H1 (cell line): ENCODE results near the gene RAP1GAP. TPM values are rescaled to one million over a fixed set of nuclear protein-coding genes. Genes with fewer than 3 reads are reported as not detected.
A peak's percentile ranks its signal among the peaks of the same experiment; 100 is the strongest.

Source experiments
- CTCF ChIA-PET: fragments of 300-600 bp; sonication (Branson Sonifier 250); formaldehyde crosslinking; loops from one replicate; lab custom pipeline; 2021; ENCODE audit not compliant: partially characterized antibody; lab: Charles Lee
- POLR2A ChIA-PET: fragments of 300-600 bp; sonication (Branson Sonifier 250); formaldehyde crosslinking; loops from one replicate; lab custom pipeline; 2021; ENCODE audit warnings: inconsistent platforms; ENCODE audit not compliant: partially characterized antibody; lab: Charles Lee
- DNase-seq, 2 experiments: peaks; one replicate each; pipeline versions ENCODE4 v3.0.0 to v3.0.0-alpha.2; 2010 to 2022; ENCODE audit warnings: low spot score in 2 of 2, low read depth in 1 of 2, mixed read lengths in 1 of 2
- FAIRE-seq: peaks from 2 replicates; lab custom pipeline; 2011; peaks lifted over from hg19 to GRCh38; lab: Jason Lieb, UNC
- H2AFZ ChIP-seq: 2 replicates; pipeline ENCODE4 v1.8.1; 2012; ENCODE audit warnings: low read length, inconsistent platforms
- H2AK5ac ChIP-seq: 2 replicates; pipeline ENCODE4 v1.6.1; 2013; ENCODE audit warnings: low read depth, low read length
- H2BK120ac ChIP-seq: replicated peaks from 2 replicates; pipeline ENCODE3; 2013; ENCODE audit warnings: low read depth, low read length, inconsistent platforms
- H2BK12ac ChIP-seq: 2 replicates; pipeline ENCODE4 v1.6.1; 2013; ENCODE audit warnings: low read depth, low read length
- H2BK15ac ChIP-seq: 2 replicates; pipeline ENCODE4 v1.6.1; 2013; ENCODE audit warnings: low read length
- H2BK20ac ChIP-seq: 2 replicates; pipeline ENCODE4 v1.6.1; 2013; ENCODE audit warnings: low read length
- H2BK5ac ChIP-seq: 2 replicates; pipeline ENCODE4 v1.6.1; 2013; ENCODE audit warnings: low read depth, low read length
- H3K14ac ChIP-seq: 2 replicates; pipeline ENCODE4 v1.6.1; 2013; ENCODE audit warnings: inconsistent platforms; ENCODE audit not compliant: insufficient read length
- H3K18ac ChIP-seq: 2 replicates; pipeline ENCODE4 v1.6.1; 2013; ENCODE audit warnings: low read length; ENCODE audit errors: extremely low read depth
- H3K23ac ChIP-seq: 2 replicates; pipeline ENCODE4 v1.6.1; 2013; ENCODE audit warnings: inconsistent platforms; ENCODE audit not compliant: insufficient read length
- H3K23me2 ChIP-seq: 2 replicates; pipeline ENCODE4 v1.6.1; 2013; ENCODE audit warnings: low read depth, low read length
- H3K27ac ChIP-seq: 2 replicates; pipeline ENCODE4 v1.6.1; 2011; ENCODE audit warnings: low read depth, low read length, inconsistent platforms
- H3K27me3 ChIP-seq, 4 experiments: replicated peaks in 1 of 4; 1 replicate in 1 of 4; 2 replicates in 3 of 4; pipeline versions ENCODE4 v1.6.1 to v1.8.1; 2011 to 2013; ENCODE audit warnings: low read length in 3 of 4, mild to moderate bottlenecking in 3 of 4, inconsistent platforms in 2 of 4, mixed read lengths in 2 of 4, moderate library complexity in 1 of 4; ENCODE audit not compliant: control insufficient read depth in 3 of 4, insufficient read depth in 3 of 4; ENCODE audit errors: extremely low read depth in 1 of 4
- H3K36me3 ChIP-seq, 4 experiments: 2 replicates each; pipeline versions ENCODE4 v1.6.1 to v1.8.1; 2011 to 2013; ENCODE audit warnings: mild to moderate bottlenecking in 4 of 4, low read length in 3 of 4, moderate library complexity in 2 of 4, control low read depth in 1 of 4, inconsistent platforms in 1 of 4; ENCODE audit not compliant: insufficient read depth in 4 of 4, control insufficient read depth in 2 of 4
- H3K4ac ChIP-seq: replicated peaks from 2 replicates; pipeline ENCODE3; 2013; ENCODE audit warnings: low read length, low read depth, mixed read lengths, inconsistent platforms; ENCODE audit not compliant: insufficient read length
- H3K4me1 ChIP-seq, 4 experiments: replicated peaks in 1 of 4; 1 replicate in 1 of 4; 2 replicates in 3 of 4; pipeline versions ENCODE4 v1.6.1 to v1.8.1; 2011 to 2013; ENCODE audit warnings: low read length in 3 of 4, inconsistent platforms in 2 of 4, mixed read lengths in 1 of 4; ENCODE audit not compliant: insufficient read depth in 4 of 4, control insufficient read depth in 3 of 4
- H3K4me2 ChIP-seq, 2 experiments: 2 replicates each; pipeline versions ENCODE4 v1.6.1 to v1.8.1; 2011 to 2013; ENCODE audit warnings: low read depth in 2 of 2, low read length in 2 of 2, control low read depth in 1 of 2, inconsistent platforms in 1 of 2, mild to moderate bottlenecking in 1 of 2; ENCODE audit not compliant: insufficient read depth in 1 of 2
- H3K4me3 ChIP-seq, 4 experiments: fragments of 200-600, 300-600 bp in 1 of 4; sonication (generic), shearing (Covaris generic), sonication (Bioruptor Twin) in 1 of 4; 2 replicates each; pipeline versions ENCODE4 v1.5.1 to v1.8.1; 2011 to 2016; ENCODE audit warnings: low read length in 4 of 4, low read depth in 3 of 4, control low read depth in 2 of 4, inconsistent platforms in 2 of 4, mild to moderate bottlenecking in 2 of 4, mixed read lengths in 1 of 4, moderate library complexity in 1 of 4; ENCODE audit not compliant: insufficient read depth in 2 of 4; ENCODE audit errors: extremely low read depth in 1 of 4
- H3K56ac ChIP-seq: replicated peaks from 2 replicates; pipeline ENCODE3; 2013; ENCODE audit warnings: low read depth, mild to moderate bottlenecking, mixed read lengths, low read length, inconsistent platforms; ENCODE audit not compliant: insufficient read length
- H3K79me1 ChIP-seq: 2 replicates; pipeline ENCODE4 v1.6.1; 2013; ENCODE audit warnings: low read depth, low read length, control low read depth
- H3K79me2 ChIP-seq, 2 experiments: 2 replicates each; pipeline versions ENCODE4 v1.6.1 to v1.8.1; 2012 to 2013; ENCODE audit warnings: low read length in 2 of 2, mild to moderate bottlenecking in 2 of 2, inconsistent platforms in 1 of 2; ENCODE audit not compliant: insufficient read depth in 2 of 2, control insufficient read depth in 1 of 2
- H3K9ac ChIP-seq, 4 experiments: replicated peaks in 1 of 4; 1 replicate in 1 of 4; 2 replicates in 3 of 4; pipeline versions ENCODE4 v1.6.1 to v1.8.1; 2011 to 2013; ENCODE audit warnings: low read depth in 3 of 4, low read length in 3 of 4, control low read depth in 2 of 4, mild to moderate bottlenecking in 2 of 4, moderate library complexity in 2 of 4, inconsistent platforms in 1 of 4; ENCODE audit errors: extremely low read depth in 1 of 4
- H3K9me3 ChIP-seq, 2 experiments: 2 replicates each; pipeline versions ENCODE4 v1.6.1 to v1.8.1; 2012 to 2013; ENCODE audit warnings: mild to moderate bottlenecking in 2 of 2, moderate library complexity in 2 of 2, control low read depth in 1 of 2, inconsistent platforms in 1 of 2, low read depth in 1 of 2, low read length in 1 of 2, mixed read lengths in 1 of 2; ENCODE audit not compliant: insufficient read depth in 2 of 2
- H4K20me1 ChIP-seq, 2 experiments: replicated peaks in 1 of 2; 2 replicates each; pipeline versions ENCODE3 to v1.8.1; 2011 to 2013; ENCODE audit warnings: inconsistent platforms in 2 of 2, low read length in 2 of 2, mild to moderate bottlenecking in 1 of 2; ENCODE audit not compliant: insufficient read depth in 2 of 2, control insufficient read depth in 1 of 2
- H4K5ac ChIP-seq: 2 replicates; pipeline ENCODE4 v1.6.1; 2013; ENCODE audit warnings: low read length, low read depth, mixed read lengths, inconsistent platforms; ENCODE audit not compliant: insufficient read length
- H4K8ac ChIP-seq: 2 replicates; pipeline ENCODE4 v1.8.0; 2013; ENCODE audit warnings: mild to moderate bottlenecking, moderate library complexity, low read length, inconsistent platforms; ENCODE audit not compliant: insufficient read depth; ENCODE audit errors: extremely low read depth
- H4K91ac ChIP-seq: replicated peaks from 2 replicates; pipeline ENCODE3; 2013; ENCODE audit warnings: low read length, mixed read lengths, inconsistent platforms; ENCODE audit not compliant: insufficient read length
- EGR1 ChIP-seq: IDR thresholded peaks from 2 replicates; pipeline ENCODE4 v1.6.1; 2011; ENCODE audit warnings: low read depth, low read length, borderline replicate concordance
- KDM4A ChIP-seq: IDR thresholded peaks from one replicate; pipeline ENCODE4 v1.7.1; 2012; ENCODE audit warnings: low read depth, mild to moderate bottlenecking, moderate library complexity, low read length, inconsistent platforms; ENCODE audit not compliant: severe bottlenecking
- TCF12 ChIP-seq: IDR thresholded peaks from 2 replicates; pipeline ENCODE4 v1.6.1; 2011; ENCODE audit warnings: low read depth, mild to moderate bottlenecking, low read length
- WGBS, 2 experiments: shearing (Covaris generic) in 1 of 2; methylation state at CpG; one replicate each; pipeline versions ENCODE4 v1.1.6 to v1.1.7; 2013 to 2015; ENCODE audit warnings: low lambda C conversion rate in 2 of 2, mixed read lengths in 2 of 2, inconsistent platforms in 1 of 2, low coverage in 1 of 2, missing lambda C conversion rate in 1 of 2; ENCODE audit not compliant: insufficient replicate concordance in 2 of 2, insufficient coverage in 1 of 2, insufficient read length in 1 of 2; ENCODE audit errors: extremely low coverage in 1 of 2, missing lambda C conversion rate in 1 of 2; 5-methylcytosine and 5-hydroxymethylcytosine counted together
- polyA plus RNA-seq, 7 experiments: library from polyadenylated mRNA; depleted of rRNA in 3 of 7; stranded (reverse) in 5 of 7; unstranded in 2 of 7; fragments of >200 nt in 5 of 7; fragments of 200-250 nt in 2 of 7; gene quantifications; 1 replicate in 5 of 7; 2 replicates in 1 of 7; 4 replicates in 1 of 7; pipeline versions ENCODE4 v1.2.1 to v1.2.3, GENCODE V29; 2011 to 2013; ENCODE audit warnings: missing spikeins in 2 of 7, mixed read lengths in 2 of 7
- total RNA-seq: library from RNA; stranded (reverse); fragmentation: NEBNext Ultra II Directional; extraction: Animal tissue kit (Norgen Biotek cat#: 25700); gene quantifications from 2 replicates; pipeline ENCODE4 v1.2.1, GENCODE V29; 2021
- TF ChIP-seq, protein P1 (sequence below): IDR thresholded peaks from 2 replicates; pipeline ENCODE4 v1.6.1; 2011; ENCODE audit warnings: low read length, improper control_type of control experiment

The RAP1GAP gene
- total and polyA plus RNA-seq, 2 of the 8 experiments (the other 6 are each of a cell fraction or from before 2014, with no cell fraction given), result 8.4 TPM

DNA sequence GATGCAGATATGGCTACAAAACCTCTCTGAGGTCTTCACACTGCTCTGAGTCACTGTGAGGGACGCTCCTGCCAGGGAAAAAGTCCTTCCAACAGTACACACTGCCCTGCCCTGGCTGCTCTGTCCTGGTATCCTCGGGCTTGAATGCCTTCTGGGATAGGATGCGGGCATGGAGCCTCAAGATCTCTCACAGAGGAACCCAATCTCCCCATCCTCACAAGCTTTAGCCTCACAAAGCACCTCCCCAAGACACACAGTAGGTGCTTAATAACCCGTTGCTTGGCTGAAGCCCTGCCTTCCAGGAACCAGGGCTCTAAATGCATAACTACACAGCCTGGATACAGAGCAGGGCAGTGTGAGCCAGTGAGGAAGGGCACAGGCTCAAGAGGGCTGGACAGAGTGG is 9.2 kb downstream of the RAP1GAP start:
- Histone ChIP-seq H3K14ac (no peak overlapping the region), H2AK5ac (0 out of 2 replicates have a peak overlapping the region, but pooled peaks have one; percentile 14), H3K18ac (no peak overlapping the region), H3K27ac (no peak overlapping the region), H2BK20ac (no peak overlapping the region), H3K4me2 (peak overlapping the region; percentile 41 to 71), H3K79me2 (no peaks in the 10 kb centered on the region), H3K4ac (no peak overlapping the region), H3K23me2 (peaks cover 3% of the 10 kb centered on the region; the same call in 1 of the 2 replicates), H3K4me1 (peaks cover 0 to 2% (median under 1%) of the 10 kb centered on the region in 4 experiments; a peak in 4 of 7 replicates), H2AFZ (no peak overlapping the region), H2BK12ac (peak overlapping the region; percentile 43; the same call in 1 of the 2 replicates), H3K79me1 (no peaks in the 10 kb centered on the region), H3K23ac (no peak overlapping the region), H2BK5ac (no peak overlapping the region), H4K20me1 (peaks cover 0 to 2% of the 10 kb centered on the region in 2 experiments), H2BK120ac (no peak overlapping the region), H3K27me3 (peaks cover 0 to 13% (median 10%) of the 10 kb centered on the region in 4 experiments; a peak in 5 of 7 replicates), H3K9ac (no peak overlapping the region), H2BK15ac (no peak overlapping the region), H3K36me3 (no peaks in the 10 kb centered on the region), H4K91ac (no peak overlapping the region), H4K8ac (no peak overlapping the region), H3K56ac (no peak overlapping the region), H4K5ac (no peak overlapping the region), H3K9me3 (no peaks in the 10 kb centered on the region), H3K4me3 (peak overlapping the region in 1 of 4 experiments; percentile 69; a peak in 2 of 8 replicates)
- WGBS, 2 experiments, result 73% methylated on average over 4 of the region's 4 CpGs; no CpG with 5 or more reads in 1 of the 2 experiments
- DNase-seq (no peak), FAIRE-seq (no peak)
- ChIA-PET POLR2A (interaction anchor here (0.9 to 3.8 kb wide), 3 partner anchors 10 to 12 kb away, joined by 3 to 19 read pairs (median 5); partner anchors contain the start of gene RAP1GAP), CTCF (interaction anchor here (0.6 to 4.1 kb wide), 17 partner anchors 9 to 291 kb away, joined by 3 to 25 read pairs (median 4); partner anchors contain the start of gene RAP1GAP)
- no peak for TF ChIP-seq KDM4A
- TF ChIP-seq EGR1, result no peak
- no peak for TF ChIP-seq TCF12
- TF ChIP-seq, protein P1, sequence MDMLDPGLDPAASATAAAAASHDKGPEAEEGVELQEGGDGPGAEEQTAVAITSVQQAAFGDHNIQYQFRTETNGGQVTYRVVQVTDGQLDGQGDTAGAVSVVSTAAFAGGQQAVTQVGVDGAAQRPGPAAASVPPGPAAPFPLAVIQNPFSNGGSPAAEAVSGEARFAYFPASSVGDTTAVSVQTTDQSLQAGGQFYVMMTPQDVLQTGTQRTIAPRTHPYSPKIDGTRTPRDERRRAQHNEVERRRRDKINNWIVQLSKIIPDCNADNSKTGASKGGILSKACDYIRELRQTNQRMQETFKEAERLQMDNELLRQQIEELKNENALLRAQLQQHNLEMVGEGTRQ, result no peak
